ENCODE data around the gene AATK. TPM values are rescaled to one million over a fixed set of nuclear protein-coding genes. Genes with fewer than 3 reads are reported as not detected.

AATK gene
- total and polyA plus RNA-seq, 2 of the 13 experiments (the other 11 are each of a cell fraction or from before 2014, with no cell fraction given), result 2.9 to 8.4 TPM

GRCh38 chr17:81208651-81209050, 42.6 kb upstream of the AATK start (continued):
- TF ChIP-seq, protein P1, sequence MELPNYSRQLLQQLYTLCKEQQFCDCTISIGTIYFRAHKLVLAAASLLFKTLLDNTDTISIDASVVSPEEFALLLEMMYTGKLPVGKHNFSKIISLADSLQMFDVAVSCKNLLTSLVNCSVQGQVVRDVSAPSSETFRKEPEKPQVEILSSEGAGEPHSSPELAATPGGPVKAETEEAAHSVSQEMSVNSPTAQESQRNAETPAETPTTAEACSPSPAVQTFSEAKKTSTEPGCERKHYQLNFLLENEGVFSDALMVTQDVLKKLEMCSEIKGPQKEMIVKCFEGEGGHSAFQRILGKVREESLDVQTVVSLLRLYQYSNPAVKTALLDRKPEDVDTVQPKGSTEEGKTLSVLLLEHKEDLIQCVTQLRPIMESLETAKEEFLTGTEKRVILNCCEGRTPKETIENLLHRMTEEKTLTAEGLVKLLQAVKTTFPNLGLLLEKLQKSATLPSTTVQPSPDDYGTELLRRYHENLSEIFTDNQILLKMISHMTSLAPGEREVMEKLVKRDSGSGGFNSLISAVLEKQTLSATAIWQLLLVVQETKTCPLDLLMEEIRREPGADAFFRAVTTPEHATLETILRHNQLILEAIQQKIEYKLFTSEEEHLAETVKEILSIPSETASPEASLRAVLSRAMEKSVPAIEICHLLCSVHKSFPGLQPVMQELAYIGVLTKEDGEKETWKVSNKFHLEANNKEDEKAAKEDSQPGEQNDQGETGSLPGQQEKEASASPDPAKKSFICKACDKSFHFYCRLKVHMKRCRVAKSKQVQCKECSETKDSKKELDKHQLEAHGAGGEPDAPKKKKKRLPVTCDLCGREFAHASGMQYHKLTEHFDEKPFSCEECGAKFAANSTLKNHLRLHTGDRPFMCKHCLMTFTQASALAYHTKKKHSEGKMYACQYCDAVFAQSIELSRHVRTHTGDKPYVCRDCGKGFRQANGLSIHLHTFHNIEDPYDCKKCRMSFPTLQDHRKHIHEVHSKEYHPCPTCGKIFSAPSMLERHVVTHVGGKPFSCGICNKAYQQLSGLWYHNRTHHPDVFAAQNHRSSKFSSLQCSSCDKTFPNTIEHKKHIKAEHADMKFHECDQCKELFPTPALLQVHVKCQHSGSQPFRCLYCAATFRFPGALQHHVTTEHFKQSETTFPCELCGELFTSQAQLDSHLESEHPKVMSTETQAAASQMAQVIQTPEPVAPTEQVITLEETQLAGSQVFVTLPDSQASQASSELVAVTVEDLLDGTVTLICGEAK (IDR thresholded peaks at IDR 0.05), result no peak
- TF ChIP-seq, protein P1 (CRISPR knock-in tag; IDR thresholded peaks at IDR 0.05), result no peak
- TF ChIP-seq SNRNP70 (IDR thresholded peaks at IDR 0.05; ENCODE audit: low read depth, low read length) (no peak), KDM3A (CRISPR knock-in tag; IDR thresholded peaks at IDR 0.05; ENCODE audit: low read depth) (no peak), ZNF232 (CRISPR knock-in tag; IDR thresholded peaks at IDR 0.05; ENCODE audit: borderline replicate concordance) (no peak), AKAP8 (CRISPR knock-in tag; IDR thresholded peaks at IDR 0.05) (no peak), ZNF800 (CRISPR knock-in tag; IDR thresholded peaks at IDR 0.05) (no peak), ZNF567 (CRISPR knock-in tag; IDR thresholded peaks at IDR 0.05; ENCODE audit: borderline replicate concordance) (no peak)
- TF ChIP-seq, protein P2, sequence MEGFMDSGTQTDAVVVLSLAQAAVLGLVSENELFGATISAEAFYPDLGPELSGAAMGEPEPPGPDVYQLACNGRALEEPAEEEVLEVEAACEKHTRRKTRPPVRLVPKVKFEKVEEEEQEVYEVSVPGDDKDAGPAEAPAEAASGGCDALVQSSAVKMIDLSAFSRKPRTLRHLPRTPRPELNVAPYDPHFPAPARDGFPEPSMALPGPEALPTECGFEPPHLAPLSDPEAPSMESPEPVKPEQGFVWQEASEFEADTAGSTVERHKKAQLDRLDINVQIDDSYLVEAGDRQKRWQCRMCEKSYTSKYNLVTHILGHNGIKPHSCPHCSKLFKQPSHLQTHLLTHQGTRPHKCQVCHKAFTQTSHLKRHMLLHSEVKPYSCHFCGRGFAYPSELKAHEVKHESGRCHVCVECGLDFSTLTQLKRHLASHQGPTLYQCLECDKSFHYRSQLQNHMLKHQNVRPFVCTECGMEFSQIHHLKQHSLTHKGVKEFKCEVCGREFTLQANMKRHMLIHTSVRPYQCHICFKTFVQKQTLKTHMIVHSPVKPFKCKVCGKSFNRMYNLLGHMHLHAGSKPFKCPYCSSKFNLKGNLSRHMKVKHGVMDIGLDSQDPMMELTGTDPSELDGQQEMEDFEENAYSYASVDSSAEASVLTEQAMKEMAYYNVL (CRISPR knock-in tag; IDR thresholded peaks at IDR 0.05; ENCODE audit: borderline replicate concordance), result no peak

Measured in HepG2 (cell line).